ENCODE data around the gene TBC1D10A.

- TF ChIP-seq GLIS3 (CRISPR knock-in tag; IDR thresholded peaks at IDR 0.05) (no peak), ZNF70 (CRISPR knock-in tag; IDR thresholded peaks at IDR 0.05) (no peak), PATZ1 (CRISPR knock-in tag; IDR thresholded peaks at IDR 0.05; ENCODE audit: borderline replicate concordance) (no peak), RARB (CRISPR knock-in tag; IDR thresholded peaks at IDR 0.05) (no peak), ISL1 (CRISPR knock-in tag; IDR thresholded peaks at IDR 0.05) (no peak), TCF4 (CRISPR knock-in tag; IDR thresholded peaks at IDR 0.05; ENCODE audit: borderline replicate concordance) (no peak), CSDC2 (CRISPR knock-in tag; IDR thresholded peaks at IDR 0.05) (no peak), CREB5 (CRISPR knock-in tag; IDR thresholded peaks at IDR 0.05; ENCODE audit: low read depth) (no peak), ESRRG (CRISPR knock-in tag; IDR thresholded peaks at IDR 0.05) (no peak), BACH2 (CRISPR knock-in tag; IDR thresholded peaks at IDR 0.05; ENCODE audit: borderline replicate concordance) (no peak)
These were observed 28.6 kb downstream of the TBC1D10A start for GRCh38 chr22:30297991-30298701.
